HCT116 (cell line): ENCODE results near the gene SNF8. TPM values are rescaled to one million over a fixed set of nuclear protein-coding genes. Genes with fewer than 3 reads are reported as not detected.

Experiments used
- ATAC-seq: fragments of 200-7000 bp; cut with Tn5 transposase; 2 replicates; pipeline ENCODE4 v1.9.1; 2020; ENCODE audit warnings: mild to moderate bottlenecking, moderate library complexity
- BruUV-seq: library from RNA; stranded (reverse); fragments of 400-500 nt; replicated peaks from 2 replicates; lab custom pipeline; 2021; lab: Mats Ljungman, UMichigan
- CTCF ChIA-PET: fragments of 300-600 bp; sonication (Branson Sonifier 250); formaldehyde crosslinking; loops from one replicate; lab custom pipeline; 2021; ENCODE audit warnings: antibody characterized with exemption; lab: Charles Lee
- POLR2A ChIA-PET: fragments of 300-600, 350-600 bp; sonication (Branson Sonifier 250); formaldehyde crosslinking; loops from one replicate; lab custom pipeline; 2021; ENCODE audit warnings: antibody characterized with exemption; lab: Charles Lee
- RAD21 ChIA-PET, 2 experiments: fragments of 300-600 bp; sonication (Branson Sonifier 250); formaldehyde crosslinking; loops; one replicate each; lab custom pipeline; 2023; ENCODE audit warnings: low total read pairs in 2 of 2; ENCODE audit not compliant: uncharacterized antibody in 2 of 2, unreplicated experiment in 2 of 2, low non-redundant PET in 1 of 2; lab: Charles Lee
- DNase-seq: peaks from one replicate; pipeline ENCODE4 v3.0.0-alpha.2; 2010; ENCODE audit warnings: low read depth, low spot score
- H2AFZ ChIP-seq: fragments of 200-600 bp; shearing (Covaris generic), sonication (generic); 2 replicates; pipeline ENCODE4 v1.6.1; 2017; ENCODE audit warnings: low read depth, mixed run types, mixed read lengths, antibody characterized with exemption, low read length; ENCODE audit not compliant: poor library complexity, severe bottlenecking
- H3K27ac ChIP-seq: 2 replicates; pipeline ENCODE4 v1.5.1; 2012; ENCODE audit warnings: low read depth, low read length
- H3K27me3 ChIP-seq: fragments of 200-600 bp; sonication (generic); 2 replicates; pipeline ENCODE4 v1.6.1; 2016; ENCODE audit warnings: mixed run types, low read length, mixed read lengths; ENCODE audit not compliant: insufficient read depth
- H3K36me3 ChIP-seq, 2 experiments: fragments of 200-500 bp in 1 of 2; fragments of 200-600 bp in 1 of 2; sonication (Bioruptor generic) in 1 of 2; sonication (generic) in 1 of 2; 2 replicates each; pipeline versions ENCODE4 v1.5.1 to v1.6.1; 2014 to 2016; ENCODE audit warnings: low read length in 2 of 2, inconsistent platforms in 1 of 2, mixed read lengths in 1 of 2, mixed run types in 1 of 2; ENCODE audit not compliant: insufficient read depth in 2 of 2, control insufficient read depth in 1 of 2
- H3K4me1 ChIP-seq, 2 experiments: fragments of 200-600 bp in 1 of 2; sonication (generic) in 1 of 2; 2 replicates each; pipeline versions ENCODE4 v1.5.1 to v1.6.1; 2012 to 2017; ENCODE audit warnings: low read length in 2 of 2, inconsistent platforms in 1 of 2, mild to moderate bottlenecking in 1 of 2, mixed read lengths in 1 of 2, mixed run types in 1 of 2, moderate library complexity in 1 of 2; ENCODE audit not compliant: insufficient read depth in 2 of 2, control insufficient read depth in 1 of 2
- H3K4me2 ChIP-seq: fragments of 200-600 bp; sonication (generic); 2 replicates; pipeline ENCODE4 v1.6.1; 2017; ENCODE audit warnings: mixed run types, low read length, mixed read lengths
- H3K4me3 ChIP-seq, 2 experiments: fragments of 200-600 bp in 1 of 2; sonication (generic) in 1 of 2; replicated peaks in 1 of 2; 2 replicates each; pipeline ENCODE4 v1.5.1; 2011 to 2016; ENCODE audit warnings: low read length in 2 of 2, control low read depth in 1 of 2, low read depth in 1 of 2, mild to moderate bottlenecking in 1 of 2, mixed read lengths in 1 of 2, mixed run types in 1 of 2
- H3K79me2 ChIP-seq: fragments of 200-600 bp; sonication (generic); 2 replicates; pipeline ENCODE4 v1.6.1; 2017; ENCODE audit warnings: mild to moderate bottlenecking, mixed run types, low read length, moderate library complexity, mixed read lengths; ENCODE audit not compliant: insufficient read depth
- H3K9ac ChIP-seq: fragments of 200-600 bp; sonication (generic); 2 replicates; pipeline ENCODE4 v1.6.1; 2016; ENCODE audit warnings: low read length, mixed read lengths
- H3K9me2 ChIP-seq: fragments of 200-600 bp; sonication (generic), shearing (Covaris generic); 2 replicates; pipeline ENCODE4 v1.6.1; 2017; ENCODE audit warnings: mixed run types, mild to moderate bottlenecking, moderate library complexity; ENCODE audit not compliant: insufficient read depth
- H3K9me3 ChIP-seq, 2 experiments: fragments of 200-500 bp in 1 of 2; fragments of 200-600 bp in 1 of 2; sonication (Bioruptor generic) in 1 of 2; sonication (generic) in 1 of 2; 2 replicates each; pipeline ENCODE4 v1.6.1; 2014 to 2017; ENCODE audit warnings: low read length in 2 of 2, mixed read lengths in 2 of 2, inconsistent platforms in 1 of 2, low read depth in 1 of 2, mild to moderate bottlenecking in 1 of 2, mixed run types in 1 of 2, moderate library complexity in 1 of 2; ENCODE audit not compliant: control insufficient read depth in 1 of 2, insufficient read depth in 1 of 2
- H4K20me1 ChIP-seq: fragments of 200-600 bp; sonication (generic), shearing (Covaris generic); 2 replicates; pipeline ENCODE4 v1.6.1; 2017; ENCODE audit warnings: mixed run types, mild to moderate bottlenecking, moderate library complexity; ENCODE audit not compliant: insufficient read depth
- CEBPB ChIP-seq: IDR thresholded peaks from 2 replicates; pipeline ENCODE4 v1.6.1; 2012; ENCODE audit warnings: low read depth
- CTCF ChIP-seq, 3 experiments: fragments of 200-600 bp in 1 of 3; sonication (generic) in 1 of 3; IDR thresholded peaks in 2 of 3; conservative IDR thresholded peaks in 1 of 3; 2 replicates each; pipeline ENCODE4 v1.5.1; 2012 to 2017; ENCODE audit warnings: low read depth in 2 of 3, low read length in 2 of 3, antibody characterized with exemption in 1 of 3, borderline replicate concordance in 1 of 3, control low read depth in 1 of 3, mild to moderate bottlenecking in 1 of 3, mixed read lengths in 1 of 3, mixed run types in 1 of 3, moderate library complexity in 1 of 3; ENCODE audit not compliant: insufficient read depth in 1 of 3
- EZH2 ChIP-seq: fragments of 200-600 bp; sonication (generic); IDR thresholded peaks from 2 replicates; pipeline ENCODE4 v1.6.1; 2017; ENCODE audit warnings: antibody characterized with exemption, mixed run types
- FOSL1 ChIP-seq: IDR thresholded peaks from 2 replicates; pipeline ENCODE4 v1.6.1; 2012; ENCODE audit warnings: low read depth
- MAX ChIP-seq: IDR thresholded peaks from 2 replicates; pipeline ENCODE4 v1.6.1; 2012
- POLR2A ChIP-seq: IDR thresholded peaks from 2 replicates; pipeline ENCODE4 v1.7.0; 2011; ENCODE audit warnings: borderline replicate concordance; ENCODE audit not compliant: insufficient read depth, insufficient read length; ENCODE audit errors: extremely low read depth
- RAD21 ChIP-seq: IDR thresholded peaks from 2 replicates; pipeline ENCODE4 v1.6.1; 2012; ENCODE audit warnings: low read depth, mild to moderate bottlenecking
- SIN3A ChIP-seq: IDR thresholded peaks from 2 replicates; pipeline ENCODE4 v1.6.1; 2012; ENCODE audit warnings: low read depth
- SP1 ChIP-seq: IDR thresholded peaks from 2 replicates; pipeline ENCODE4 v1.6.1; 2012; ENCODE audit warnings: low read depth
- TCF7L2 ChIP-seq: IDR thresholded peaks from 2 replicates; pipeline ENCODE4 v1.7.0; 2011; ENCODE audit warnings: borderline replicate concordance, inconsistent platforms; ENCODE audit not compliant: insufficient read depth, insufficient read length; ENCODE audit errors: extremely low read depth
- YY1 ChIP-seq: IDR thresholded peaks from 2 replicates; pipeline ENCODE4 v1.6.1; 2011; ENCODE audit warnings: low read length, low read depth, moderate library complexity, mild to moderate bottlenecking; ENCODE audit not compliant: insufficient replicate concordance; ENCODE audit errors: extremely low read depth
- ZFX ChIP-seq: fragments of 450-650 bp; IDR thresholded peaks from 2 replicates; pipeline ENCODE4 v1.6.1; 2017
- ZNF274 ChIP-seq: fragments of 200-500 bp; sonication (Bioruptor generic); IDR thresholded peaks from 2 replicates; pipeline ENCODE4 v1.6.1; 2014; ENCODE audit warnings: mild to moderate bottlenecking, low read depth, low read length, inconsistent platforms
- intact Hi-C: fragments of 100-400 bp; cut with micrococcal nuclease; formaldehyde crosslinking; loops from 2 replicates; pipeline ENCODE4 v1.10.0; 2022
- total RNA-seq: library from RNA; stranded (reverse); gene quantifications from one replicate; pipeline ENCODE4 v1.2.1, GENCODE V29; 2021; ENCODE audit not compliant: unreplicated experiment
- TF ChIP-seq, protein P1 (sequence below): IDR thresholded peaks from 2 replicates; pipeline ENCODE4 v1.6.1; 2012; ENCODE audit warnings: low read depth
- TF ChIP-seq, protein P2 (sequence below): IDR thresholded peaks from 2 replicates; pipeline ENCODE4 v1.6.1; 2011; ENCODE audit warnings: mild to moderate bottlenecking, low read length, moderate library complexity; ENCODE audit not compliant: insufficient replicate concordance; ENCODE audit errors: extremely low read depth

Gene SNF8
- total RNA-seq, 1 experiment from 2014 or later, result 178 TPM

DNA sequence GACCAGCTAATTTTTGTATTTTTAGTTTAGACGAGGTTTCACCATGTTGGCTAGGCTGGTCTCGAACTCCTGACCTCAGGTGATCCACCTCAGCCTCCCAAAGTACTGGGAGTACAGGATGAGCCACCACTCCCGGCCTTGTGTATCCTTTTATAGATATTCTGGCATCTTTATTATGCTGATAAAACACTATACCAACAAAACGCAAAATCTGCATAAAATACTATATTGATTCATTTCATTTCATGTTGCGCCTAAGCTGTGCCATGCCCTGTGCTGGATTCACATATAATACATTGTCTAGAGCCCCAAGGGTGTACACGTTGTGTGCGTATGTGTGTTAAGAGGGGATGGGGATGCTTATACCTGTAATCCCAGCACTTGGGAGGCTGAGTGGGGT lies 40.2 kb downstream of the SNF8 start:
- POLR2A ChIA-PET, result interaction anchor here (1.0 to 2.1 kb wide), 2 partner anchors 12 to 40 kb away, joined by 3 to 8 read pairs; partner anchors contain the start of genes ATP5MC1 and SNF8
- H3K27me3 ChIP-seq, result no peaks in the 10 kb centered on the region
- no peaks in the 10 kb centered on the region for H3K36me3 ChIP-seq
- no peak overlapping the region for H3K4me3 ChIP-seq
- ATAC-seq, result no peak
- H3K4me1 ChIP-seq, result peaks cover 6 to 13% of the 10 kb centered on the region in 2 experiments
- H3K9ac ChIP-seq, result no peak overlapping the region
- H2AFZ ChIP-seq, result no peak overlapping the region
- peaks cover 9% of the 10 kb centered on the region for H3K79me2 ChIP-seq
- intact Hi-C loops, result no loop called here
- no peak overlapping the region for H3K27ac ChIP-seq
- CTCF ChIA-PET, result interaction anchor here (0.8 kb wide), 1 partner anchor 128 kb away, joined by 3 read pairs; no protein-coding TSS in a partner anchor
- no peaks in the 10 kb centered on the region for H3K9me2 ChIP-seq
- no TSS peak for BruUV-seq
- H3K9me3 ChIP-seq, result no peaks in the 10 kb centered on the region
- peaks cover 5% of the 10 kb centered on the region for H4K20me1 ChIP-seq
- DNase-seq, result no peak
- no peak overlapping the region for H3K4me2 ChIP-seq
- TF ChIP-seq SIN3A, result no peak
- no peak for TF ChIP-seq MAX
- no peak for TF ChIP-seq CTCF (IDR thresholded peaks at IDR 0.05 in 2 of 3, conservative IDR thresholded peaks at IDR 0.05 in 1 of 3; ENCODE audit: borderline replicate concordance in 1 of 3, insufficient read depth in 1 of 3, low read depth in 2 of 3, low read length in 2 of 3)
- no peak for TF ChIP-seq YY1
- no peak for TF ChIP-seq ZNF274
- TF ChIP-seq TCF7L2, result no peak
- TF ChIP-seq POLR2A, result no peak
- no peak for TF ChIP-seq FOSL1
- no peak for TF ChIP-seq SP1
- TF ChIP-seq EZH2, result no peak
- TF ChIP-seq RAD21, result no peak
- TF ChIP-seq, protein P1, sequence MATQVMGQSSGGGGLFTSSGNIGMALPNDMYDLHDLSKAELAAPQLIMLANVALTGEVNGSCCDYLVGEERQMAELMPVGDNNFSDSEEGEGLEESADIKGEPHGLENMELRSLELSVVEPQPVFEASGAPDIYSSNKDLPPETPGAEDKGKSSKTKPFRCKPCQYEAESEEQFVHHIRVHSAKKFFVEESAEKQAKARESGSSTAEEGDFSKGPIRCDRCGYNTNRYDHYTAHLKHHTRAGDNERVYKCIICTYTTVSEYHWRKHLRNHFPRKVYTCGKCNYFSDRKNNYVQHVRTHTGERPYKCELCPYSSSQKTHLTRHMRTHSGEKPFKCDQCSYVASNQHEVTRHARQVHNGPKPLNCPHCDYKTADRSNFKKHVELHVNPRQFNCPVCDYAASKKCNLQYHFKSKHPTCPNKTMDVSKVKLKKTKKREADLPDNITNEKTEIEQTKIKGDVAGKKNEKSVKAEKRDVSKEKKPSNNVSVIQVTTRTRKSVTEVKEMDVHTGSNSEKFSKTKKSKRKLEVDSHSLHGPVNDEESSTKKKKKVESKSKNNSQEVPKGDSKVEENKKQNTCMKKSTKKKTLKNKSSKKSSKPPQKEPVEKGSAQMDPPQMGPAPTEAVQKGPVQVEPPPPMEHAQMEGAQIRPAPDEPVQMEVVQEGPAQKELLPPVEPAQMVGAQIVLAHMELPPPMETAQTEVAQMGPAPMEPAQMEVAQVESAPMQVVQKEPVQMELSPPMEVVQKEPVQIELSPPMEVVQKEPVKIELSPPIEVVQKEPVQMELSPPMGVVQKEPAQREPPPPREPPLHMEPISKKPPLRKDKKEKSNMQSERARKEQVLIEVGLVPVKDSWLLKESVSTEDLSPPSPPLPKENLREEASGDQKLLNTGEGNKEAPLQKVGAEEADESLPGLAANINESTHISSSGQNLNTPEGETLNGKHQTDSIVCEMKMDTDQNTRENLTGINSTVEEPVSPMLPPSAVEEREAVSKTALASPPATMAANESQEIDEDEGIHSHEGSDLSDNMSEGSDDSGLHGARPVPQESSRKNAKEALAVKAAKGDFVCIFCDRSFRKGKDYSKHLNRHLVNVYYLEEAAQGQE, result no peak
- TF ChIP-seq ZFX, result no peak
- no peak for TF ChIP-seq CEBPB
- TF ChIP-seq, protein P2, sequence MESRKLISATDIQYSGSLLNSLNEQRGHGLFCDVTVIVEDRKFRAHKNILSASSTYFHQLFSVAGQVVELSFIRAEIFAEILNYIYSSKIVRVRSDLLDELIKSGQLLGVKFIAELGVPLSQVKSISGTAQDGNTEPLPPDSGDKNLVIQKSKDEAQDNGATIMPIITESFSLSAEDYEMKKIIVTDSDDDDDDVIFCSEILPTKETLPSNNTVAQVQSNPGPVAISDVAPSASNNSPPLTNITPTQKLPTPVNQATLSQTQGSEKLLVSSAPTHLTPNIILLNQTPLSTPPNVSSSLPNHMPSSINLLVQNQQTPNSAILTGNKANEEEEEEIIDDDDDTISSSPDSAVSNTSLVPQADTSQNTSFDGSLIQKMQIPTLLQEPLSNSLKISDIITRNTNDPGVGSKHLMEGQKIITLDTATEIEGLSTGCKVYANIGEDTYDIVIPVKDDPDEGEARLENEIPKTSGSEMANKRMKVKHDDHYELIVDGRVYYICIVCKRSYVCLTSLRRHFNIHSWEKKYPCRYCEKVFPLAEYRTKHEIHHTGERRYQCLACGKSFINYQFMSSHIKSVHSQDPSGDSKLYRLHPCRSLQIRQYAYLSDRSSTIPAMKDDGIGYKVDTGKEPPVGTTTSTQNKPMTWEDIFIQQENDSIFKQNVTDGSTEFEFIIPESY, result no peak
- TF ChIP-seq, all 23 proteins: peak for 0
- RAD21 ChIA-PET, result no interaction called here
